WTC11 (cell line): ENCODE results near the gene DCK. TPM values are rescaled to one million over a fixed set of nuclear protein-coding genes. Genes with fewer than 3 reads are reported as not detected.

Experiments used
- ATAC-seq: fragments of 200-7000 bp; cut with Tn5 transposase; 2 replicates; pipeline ENCODE4 v1.10.0; 2021; ENCODE audit warnings: mild to moderate bottlenecking, moderate library complexity
- CTCF ChIA-PET: fragments of 300-600 bp; sonication (Branson Sonifier 250); formaldehyde crosslinking; loops from one replicate; lab custom pipeline; 2021; ENCODE audit warnings: antibody characterized with exemption; lab: Charles Lee
- POLR2A ChIA-PET: fragments of 350-600 bp; sonication (Branson Sonifier 250); formaldehyde crosslinking; loops from one replicate; lab custom pipeline; 2021; ENCODE audit warnings: antibody characterized with exemption; lab: Charles Lee
- DNase-seq: peaks from one replicate; pipeline ENCODE4 v3.0.0; 2021; ENCODE audit warnings: low spot score
- H3K27ac Mint-ChIP-seq: 2 replicates; pipeline ENCODE4 v1.8.0; 2021; ENCODE audit warnings: mixed read lengths
- H3K27me3 Mint-ChIP-seq: 2 replicates; pipeline ENCODE4 v1.8.0; 2021; ENCODE audit warnings: low read depth, mild to moderate bottlenecking, moderate library complexity, mixed read lengths
- H3K36me3 Mint-ChIP-seq: 2 replicates; pipeline ENCODE4 v1.8.0; 2021; ENCODE audit warnings: mixed read lengths
- H3K4me1 Mint-ChIP-seq: 2 replicates; pipeline ENCODE4 v1.8.0; 2022; ENCODE audit warnings: mixed read lengths
- H3K4me3 Mint-ChIP-seq: 2 replicates; pipeline ENCODE4 v1.8.0; 2021; ENCODE audit warnings: mild to moderate bottlenecking, moderate library complexity, mixed read lengths
- H3K9me3 Mint-ChIP-seq: 2 replicates; pipeline ENCODE4 v1.8.0; 2021; ENCODE audit warnings: mixed read lengths
- AFF4 ChIP-seq: sonication (generic); formaldehyde crosslinking; IDR thresholded peaks from 2 replicates; pipeline ENCODE4 v1.8.1; 2023; ENCODE audit warnings: mild to moderate bottlenecking, missing genetic modification reagents, borderline replicate concordance
- AR ChIP-seq: fragments of 250-450 bp; sonication (Bioruptor Pico); IDR thresholded peaks from 2 replicates; pipeline ENCODE4 v1.9.0; 2021; ENCODE audit warnings: mild to moderate bottlenecking
- ATF2 ChIP-seq: sonication (generic); formaldehyde crosslinking; IDR thresholded peaks from 2 replicates; pipeline ENCODE4 v1.8.1; 2022; ENCODE audit warnings: low read depth, missing genetic modification reagents, borderline replicate concordance
- CREB1 ChIP-seq: sonication (generic); formaldehyde crosslinking; IDR thresholded peaks from 2 replicates; pipeline ENCODE4 v1.8.0; 2023; ENCODE audit warnings: mild to moderate bottlenecking, missing genetic modification reagents
- ELF4 ChIP-seq: sonication (generic); formaldehyde crosslinking; IDR thresholded peaks from 2 replicates; pipeline ENCODE4 v1.8.1; 2022; ENCODE audit warnings: low read depth, mild to moderate bottlenecking, moderate library complexity, missing genetic modification reagents
- ETV6 ChIP-seq: sonication (generic); formaldehyde crosslinking; IDR thresholded peaks from 2 replicates; pipeline ENCODE4 v1.8.1; 2022; ENCODE audit warnings: mild to moderate bottlenecking, missing genetic modification reagents
- FOXJ3 ChIP-seq: sonication (generic); formaldehyde crosslinking; IDR thresholded peaks from 2 replicates; pipeline ENCODE4 v1.9.0; 2021; ENCODE audit warnings: missing genetic modification reagents, mild to moderate bottlenecking, borderline replicate concordance
- FOXP4 ChIP-seq: sonication (generic); formaldehyde crosslinking; IDR thresholded peaks from 2 replicates; pipeline ENCODE4 v1.8.0; 2022; ENCODE audit warnings: mild to moderate bottlenecking, missing genetic modification reagents
- IRF2 ChIP-seq: sonication (generic); formaldehyde crosslinking; IDR thresholded peaks from 2 replicates; pipeline ENCODE4 v1.8.0; 2022; ENCODE audit warnings: low read depth, missing genetic modification reagents, borderline replicate concordance
- JUN ChIP-seq: sonication (generic); formaldehyde crosslinking; IDR thresholded peaks from 2 replicates; pipeline ENCODE4 v1.8.0; 2023; ENCODE audit warnings: mild to moderate bottlenecking, missing genetic modification reagents
- KAT7 ChIP-seq: sonication (generic); formaldehyde crosslinking; IDR thresholded peaks from 2 replicates; pipeline ENCODE4 v1.8.1; 2023; ENCODE audit warnings: missing genetic modification reagents, mild to moderate bottlenecking, borderline replicate concordance
- MAX ChIP-seq: sonication (generic); formaldehyde crosslinking; IDR thresholded peaks from 2 replicates; pipeline ENCODE4 v1.8.0; 2022; ENCODE audit warnings: mild to moderate bottlenecking, missing genetic modification reagents
- NFE2L1 ChIP-seq: sonication (generic); formaldehyde crosslinking; IDR thresholded peaks from 2 replicates; pipeline ENCODE4 v1.8.1; 2023; ENCODE audit warnings: missing genetic modification reagents
- NR1H2 ChIP-seq: sonication (generic); formaldehyde crosslinking; IDR thresholded peaks from 2 replicates; pipeline ENCODE4 v1.9.0; 2021; ENCODE audit warnings: mild to moderate bottlenecking, moderate library complexity, missing genetic modification reagents
- PRDM15 ChIP-seq: sonication (generic); formaldehyde crosslinking; IDR thresholded peaks from 2 replicates; pipeline ENCODE4 v1.8.0; 2022; ENCODE audit warnings: missing genetic modification reagents
- TCF7 ChIP-seq: sonication (generic); formaldehyde crosslinking; IDR thresholded peaks from 2 replicates; pipeline ENCODE4 v1.8.0; 2022; ENCODE audit warnings: mild to moderate bottlenecking, low read depth, missing genetic modification reagents, moderate library complexity
- USF1 ChIP-seq: sonication (generic); formaldehyde crosslinking; IDR thresholded peaks from 2 replicates; pipeline ENCODE4 v1.8.0; 2022; ENCODE audit warnings: mild to moderate bottlenecking, missing genetic modification reagents
- ZMAT4 ChIP-seq: fragments of 250-450 bp; sonication (Bioruptor Pico); IDR thresholded peaks from 2 replicates; pipeline ENCODE4 v1.9.0; 2021; ENCODE audit warnings: mild to moderate bottlenecking
- ZNF121 ChIP-seq: sonication (generic); formaldehyde crosslinking; IDR thresholded peaks from 2 replicates; pipeline ENCODE4 v1.8.0; 2023; ENCODE audit warnings: missing genetic modification reagents
- ZNF416 ChIP-seq: fragments of 250-450 bp; sonication (Bioruptor Pico); IDR thresholded peaks from 2 replicates; pipeline ENCODE4 v1.9.0; 2021; ENCODE audit warnings: mild to moderate bottlenecking, inconsistent platforms
- ZNF671 ChIP-seq: fragments of 250-450 bp; sonication (Bioruptor Pico); IDR thresholded peaks from 2 replicates; pipeline ENCODE4 v1.8.0; 2021; ENCODE audit warnings: mild to moderate bottlenecking
- total RNA-seq: library from RNA; stranded (reverse); gene quantifications from 3 replicates; pipeline ENCODE4 v1.2.3, GENCODE V29; 2021

DCK gene
- total RNA-seq, 1 experiment from 2014 or later = 15.0 TPM

- no peak for TF ChIP-seq PRDM15 (CRISPR knock-in tag)
- TF ChIP-seq ATF2 (CRISPR knock-in tag) = no peak
Observed at GRCh38 chr4:70945046-70945445, 48.4 kb upstream of the DCK start (continued).

- DNase-seq = no peak
- H3K4me1 Mint-ChIP-seq = peaks cover 40% of the 10 kb centered on the region
- H3K36me3 Mint-ChIP-seq = 0 out of 2 replicates have a peak, but pooled peaks cover 3% of the 10 kb centered on the region
- no peak for ATAC-seq
- CTCF ChIA-PET = interaction anchor here (1.6 kb wide), 1 partner anchor 293 kb away, joined by 4 read pairs; no protein-coding TSS in a partner anchor
- H3K4me3 Mint-ChIP-seq = no peak overlapping the region
- no peaks in the 10 kb centered on the region; the same call in 1 of the 2 replicates for H3K27me3 Mint-ChIP-seq
- no peak for TF ChIP-seq MAX (CRISPR knock-in tag)
- TF ChIP-seq TCF7 = no peak
- no peak for TF ChIP-seq JUN (CRISPR knock-in tag)
- no peak for TF ChIP-seq ZNF121 (CRISPR knock-in tag)
- TF ChIP-seq AR (CRISPR knock-in tag) = no peak
- TF ChIP-seq FOXJ3 (CRISPR knock-in tag) = no peak
- TF ChIP-seq NR1H2 (CRISPR knock-in tag) = no peak
- no peak for TF ChIP-seq IRF2 (CRISPR knock-in tag)
- TF ChIP-seq AFF4 = no peak
- no peak for TF ChIP-seq ZNF671 (CRISPR knock-in tag)
- TF ChIP-seq CREB1 (CRISPR knock-in tag) = no peak
- no peak for TF ChIP-seq NFE2L1 (CRISPR knock-in tag)
- TF ChIP-seq ZNF416 (CRISPR knock-in tag) = no peak
- TF ChIP-seq KAT7 (CRISPR knock-in tag) = no peak
- no peak for TF ChIP-seq USF1
- TF ChIP-seq ELF4 = no peak
- TF ChIP-seq FOXP4 = no peak
- no peak for TF ChIP-seq ETV6 (CRISPR knock-in tag)
- no peak for TF ChIP-seq ZMAT4 (CRISPR knock-in tag)
- no peaks in the 10 kb centered on the region for H3K9me3 Mint-ChIP-seq
- POLR2A ChIA-PET = interaction anchor here (0.7 kb wide), 1 partner anchor 282 kb away, joined by 3 read pairs; no protein-coding TSS in a partner anchor
- H3K27ac Mint-ChIP-seq = no peak overlapping the region
Observed at GRCh38 chr4:70945452-70946055, 47.9 kb upstream of the DCK start.
